ENCODE results near the gene TPM1. TPM values are rescaled to one million over a fixed set of nuclear protein-coding genes. Genes with fewer than 3 reads are reported as not detected.

TPM1 gene
- total RNA-seq, 1 experiment from 2014 or later: 748 TPM

DNA sequence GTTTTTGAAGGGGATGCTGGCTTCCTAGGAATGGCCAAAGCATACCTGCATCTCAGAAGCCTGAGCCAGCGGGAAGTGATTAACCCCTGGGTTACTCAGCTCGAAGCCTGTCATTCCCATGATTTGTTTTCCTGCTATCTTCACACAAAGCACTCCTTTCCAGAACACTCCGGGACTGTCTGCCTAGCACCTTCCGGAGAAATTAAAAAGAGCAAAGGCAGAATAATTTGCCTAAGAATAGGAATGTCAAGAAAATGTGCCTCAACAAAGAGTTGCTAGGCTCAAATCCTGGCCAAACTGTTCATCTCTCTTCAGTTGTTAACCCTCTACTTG, 34.1 kb downstream of the TPM1 start:
- H4K91ac ChIP-seq (ENCODE audit: insufficient read length, low read depth, low read length): no peak overlapping the region
- H3K56ac ChIP-seq (ENCODE audit: insufficient read length, low read depth, low read length): no peak overlapping the region
- peaks cover 0 to 12% (median 6%) of the 10 kb centered on the region in 3 experiments; a peak in 4 of 7 replicates for H3K36me3 Mint-ChIP-seq (ENCODE audit: insufficient read depth in 1 of 3, low read depth in 3 of 3)
- peaks cover 77 to 83% of the 10 kb centered on the region in 2 experiments for H3K4me1 Mint-ChIP-seq
- H3K14ac ChIP-seq (ENCODE audit: insufficient read depth, low read length): no peak overlapping the region
- H2AK5ac ChIP-seq (ENCODE audit: insufficient read length, low read length): no peak overlapping the region
- H3K4me2 ChIP-seq (ENCODE audit: insufficient read depth, insufficient read length, low read length): peak overlapping the region; percentile 3
- no peaks in the 10 kb centered on the region for H3K79me1 ChIP-seq (ENCODE audit: insufficient read depth, low read depth, low read length, poor library complexity, severe bottlenecking)
- H3K79me2 ChIP-seq (ENCODE audit: insufficient read depth, low read length): no peaks in the 10 kb centered on the region
- peak overlapping the region; percentile 9 to 38; a peak in 1 of 5 replicates for H3K4me3 Mint-ChIP-seq
- H3K27me3 Mint-ChIP-seq (ENCODE audit: low read depth): no peaks in the 10 kb centered on the region
- TF ChIP-seq, protein P1, sequence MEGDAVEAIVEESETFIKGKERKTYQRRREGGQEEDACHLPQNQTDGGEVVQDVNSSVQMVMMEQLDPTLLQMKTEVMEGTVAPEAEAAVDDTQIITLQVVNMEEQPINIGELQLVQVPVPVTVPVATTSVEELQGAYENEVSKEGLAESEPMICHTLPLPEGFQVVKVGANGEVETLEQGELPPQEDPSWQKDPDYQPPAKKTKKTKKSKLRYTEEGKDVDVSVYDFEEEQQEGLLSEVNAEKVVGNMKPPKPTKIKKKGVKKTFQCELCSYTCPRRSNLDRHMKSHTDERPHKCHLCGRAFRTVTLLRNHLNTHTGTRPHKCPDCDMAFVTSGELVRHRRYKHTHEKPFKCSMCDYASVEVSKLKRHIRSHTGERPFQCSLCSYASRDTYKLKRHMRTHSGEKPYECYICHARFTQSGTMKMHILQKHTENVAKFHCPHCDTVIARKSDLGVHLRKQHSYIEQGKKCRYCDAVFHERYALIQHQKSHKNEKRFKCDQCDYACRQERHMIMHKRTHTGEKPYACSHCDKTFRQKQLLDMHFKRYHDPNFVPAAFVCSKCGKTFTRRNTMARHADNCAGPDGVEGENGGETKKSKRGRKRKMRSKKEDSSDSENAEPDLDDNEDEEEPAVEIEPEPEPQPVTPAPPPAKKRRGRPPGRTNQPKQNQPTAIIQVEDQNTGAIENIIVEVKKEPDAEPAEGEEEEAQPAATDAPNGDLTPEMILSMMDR (conservative IDR thresholded peaks at IDR 0.05): no peak
- no peak overlapping the region for H2BK5ac ChIP-seq (ENCODE audit: insufficient read length, low read length)
- H4K8ac ChIP-seq (replicated peaks; ENCODE audit: insufficient read length, low read depth, low read length): no peak overlapping the region
- H2BK12ac ChIP-seq (ENCODE audit: insufficient read length, low read depth, low read length): no peak overlapping the region
- peak; percentile 78 for DNase-seq
- peak overlapping the region; percentile 56 for H2BK120ac ChIP-seq (ENCODE audit: low read depth, low read length, poor library complexity, severe bottlenecking)
- H4K5ac ChIP-seq (ENCODE audit: insufficient read length, low read depth, low read length): no peak overlapping the region
- no peak overlapping the region for H2AFZ ChIP-seq (ENCODE audit: low read length)
- no peak overlapping the region for H3K9ac ChIP-seq (ENCODE audit: extremely low read depth, insufficient read length, low read length)
- no peak overlapping the region for H2BK15ac ChIP-seq (ENCODE audit: low read depth, low read length)
- H3K18ac ChIP-seq (ENCODE audit: insufficient read length, low read depth, low read length): no peak overlapping the region
- H3K9me3 ChIP-seq (ENCODE audit: control insufficient read depth, low read depth, low read length): no peaks in the 10 kb centered on the region
- no peak overlapping the region for H2BK20ac ChIP-seq (ENCODE audit: low read depth, low read length, poor library complexity, severe bottlenecking)
- no peaks in the 10 kb centered on the region for H3K23me2 ChIP-seq (ENCODE audit: insufficient read length, low read depth, low read length, poor library complexity, severe bottlenecking)
- H3K27ac Mint-ChIP-seq: peak overlapping the region; percentile 97 to 99 (median 97)
- no peak overlapping the region for H3K23ac ChIP-seq (ENCODE audit: insufficient read length, low read depth, low read length)
- H3K4me1 ChIP-seq (ENCODE audit: insufficient read depth, low read length): peaks cover 18% of the 10 kb centered on the region; the same call in 1 of the 2 replicates
- peak overlapping the region; percentile 89 for H3K27ac ChIP-seq (ENCODE audit: insufficient read length, low read depth, low read length)
- H3K4ac ChIP-seq (ENCODE audit: low read depth, low read length): no peak overlapping the region
- no peaks in the 10 kb centered on the region; a peak in 1 of 5 replicates for H3K9me3 Mint-ChIP-seq
- H3T11ph ChIP-seq (ENCODE audit: low read length): no peak overlapping the region
- H3K27me3 ChIP-seq (ENCODE audit: insufficient read depth, low read length): no peaks in the 10 kb centered on the region
- WGBS (ENCODE audit: extremely low coverage, insufficient read length, low lambda C conversion rate): no CpG with 5 or more reads among the region's 4 CpGs
- no peaks in the 10 kb centered on the region for H4K20me1 ChIP-seq (ENCODE audit: control insufficient read depth, insufficient read depth, insufficient read length)

Measured in H9 (cell line).